Cardiac muscle cell (in vitro differentiated cells and primary cell): ENCODE data around the gene ERICH2. TPM values are rescaled to one million over a fixed set of nuclear protein-coding genes. Genes with fewer than 3 reads are reported as not detected.

Source experiments
- DNase-seq, 2 donors: peaks; one replicate each; pipeline versions ENCODE4 v3.0.0 to v3.0.0-alpha.2; 2010 to 2017; ENCODE audit warnings: low read depth in 1 of 2, low spot score in 1 of 2
- H3K27ac ChIP-seq: fragments of 200-600 bp; sonication (generic); 2 replicates; pipeline ENCODE4 v1.5.1; 2016
- H3K27me3 ChIP-seq: fragments of 200-600 bp; sonication (generic); 2 replicates; pipeline ENCODE4 v1.6.0; 2016; ENCODE audit warnings: control low read depth
- H3K36me3 ChIP-seq: fragments of 200-600 bp; sonication (generic); 2 replicates; pipeline ENCODE4 v1.5.1; 2016; ENCODE audit warnings: control low read depth
- H3K4me1 ChIP-seq: fragments of 200-600 bp; sonication (generic); 2 replicates; pipeline ENCODE4 v1.8.1; 2017; ENCODE audit warnings: low read depth, mild to moderate bottlenecking, mixed run types
- H3K4me3 ChIP-seq: fragments of 200-600 bp; sonication (generic); 2 replicates; pipeline ENCODE4 v1.5.1; 2016; ENCODE audit warnings: mild to moderate bottlenecking
- H3K9me3 ChIP-seq: fragments of 200-600 bp; sonication (generic); 2 replicates; pipeline ENCODE4 v1.5.1; 2017; ENCODE audit warnings: low read depth, mild to moderate bottlenecking, control low read depth
- CTCF ChIP-seq: IDR thresholded peaks from 2 replicates; pipeline ENCODE4 v1.5.1; 2012; ENCODE audit warnings: low read depth, mild to moderate bottlenecking, low read length
- polyA plus RNA-seq: library from polyadenylated mRNA; unstranded; fragments of >200 nt; fragmentation: Nextera tagmentation; extraction: Ambion mirVana; gene quantifications from 2 replicates; pipeline ENCODE4 v1.2.1, GENCODE V29; 2016
- total RNA-seq: library from RNA; depleted of rRNA; stranded (reverse); fragments of >200 nt; gene quantifications from 2 replicates; pipeline ENCODE4 v1.2.3, GENCODE V29; 2016

The ERICH2 gene
- total and polyA plus RNA-seq, 2 experiments from 2014 or later = 1.5 to 6.2 TPM

GRCh38 chr2:170740660-170741059, 29.5 kb upstream of the ERICH2 start:
- no peak overlapping the region for H3K4me3 ChIP-seq
- DNase-seq = no peak
- TF ChIP-seq CTCF = no peak
- no peaks in the 10 kb centered on the region for H3K9me3 ChIP-seq
- H3K4me1 ChIP-seq = no peaks in the 10 kb centered on the region
- no peak overlapping the region for H3K27ac ChIP-seq
- H3K27me3 ChIP-seq = no peaks in the 10 kb centered on the region
- no peaks in the 10 kb centered on the region for H3K36me3 ChIP-seq

- DNase-seq = no peak
- no peak overlapping the region for H3K4me3 ChIP-seq
- H3K4me1 ChIP-seq = no peaks in the 10 kb centered on the region
- H3K27ac ChIP-seq = no peak overlapping the region
- no peaks in the 10 kb centered on the region for H3K36me3 ChIP-seq
- no peak for TF ChIP-seq CTCF
- H3K27me3 ChIP-seq = no peaks in the 10 kb centered on the region
- H3K9me3 ChIP-seq = no peaks in the 10 kb centered on the region
These were observed 28.2 kb upstream of the ERICH2 start for GRCh38 chr2:170742000-170742399.

GRCh38 chr2:170742896-170743529, 27.2 kb upstream of the ERICH2 start:
- TF ChIP-seq CTCF = no peak
- no peaks in the 10 kb centered on the region for H3K36me3 ChIP-seq
- no peak overlapping the region for H3K27ac ChIP-seq
- H3K4me3 ChIP-seq = no peak overlapping the region
- DNase-seq = peak in 1 of 2 donors; percentile 7
- H3K27me3 ChIP-seq = no peaks in the 10 kb centered on the region
- no peaks in the 10 kb centered on the region for H3K9me3 ChIP-seq
- no peaks in the 10 kb centered on the region for H3K4me1 ChIP-seq

DNA sequence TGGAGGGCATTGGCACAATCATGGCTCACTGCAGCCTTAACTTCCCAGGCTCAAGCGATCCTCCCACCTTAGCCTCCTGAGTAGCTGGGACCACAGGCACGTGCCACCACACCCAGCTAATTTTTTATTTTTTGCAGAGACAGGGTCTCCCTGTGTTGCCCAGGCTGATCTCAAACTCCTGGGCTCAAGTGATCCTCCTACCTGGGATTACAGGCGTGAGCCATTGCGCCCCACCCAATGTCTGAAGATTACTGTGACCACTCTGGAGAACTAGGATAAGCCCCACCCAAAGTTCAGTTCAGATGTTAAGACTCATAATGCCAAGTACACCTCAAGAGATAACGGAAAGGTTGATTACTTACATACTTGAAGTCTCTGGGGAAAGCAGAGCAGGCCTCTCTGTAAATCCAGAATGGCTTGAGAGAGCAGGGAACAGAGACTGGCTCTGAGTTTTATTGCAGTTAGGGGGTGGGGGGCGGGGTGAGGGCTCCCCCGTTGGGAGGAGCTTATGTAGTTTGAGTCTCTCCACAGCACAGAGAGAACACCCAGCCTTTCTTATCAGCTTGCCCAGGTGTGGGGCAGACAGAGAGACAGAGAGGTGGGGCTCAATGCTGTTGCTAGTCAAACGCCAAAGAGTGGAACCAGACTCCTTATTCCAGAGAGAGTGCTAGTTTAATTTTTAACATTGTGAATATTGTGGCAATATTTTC, 26.5 kb upstream of the ERICH2 start:
- Histone ChIP-seq H3K4me3 (no peak overlapping the region), H3K27ac (no peak overlapping the region), H3K36me3 (no peaks in the 10 kb centered on the region), H3K9me3 (no peaks in the 10 kb centered on the region), H3K4me1 (no peaks in the 10 kb centered on the region), H3K27me3 (no peaks in the 10 kb centered on the region)
- DNase-seq = no peak
- TF ChIP-seq CTCF = no peak

DNA sequence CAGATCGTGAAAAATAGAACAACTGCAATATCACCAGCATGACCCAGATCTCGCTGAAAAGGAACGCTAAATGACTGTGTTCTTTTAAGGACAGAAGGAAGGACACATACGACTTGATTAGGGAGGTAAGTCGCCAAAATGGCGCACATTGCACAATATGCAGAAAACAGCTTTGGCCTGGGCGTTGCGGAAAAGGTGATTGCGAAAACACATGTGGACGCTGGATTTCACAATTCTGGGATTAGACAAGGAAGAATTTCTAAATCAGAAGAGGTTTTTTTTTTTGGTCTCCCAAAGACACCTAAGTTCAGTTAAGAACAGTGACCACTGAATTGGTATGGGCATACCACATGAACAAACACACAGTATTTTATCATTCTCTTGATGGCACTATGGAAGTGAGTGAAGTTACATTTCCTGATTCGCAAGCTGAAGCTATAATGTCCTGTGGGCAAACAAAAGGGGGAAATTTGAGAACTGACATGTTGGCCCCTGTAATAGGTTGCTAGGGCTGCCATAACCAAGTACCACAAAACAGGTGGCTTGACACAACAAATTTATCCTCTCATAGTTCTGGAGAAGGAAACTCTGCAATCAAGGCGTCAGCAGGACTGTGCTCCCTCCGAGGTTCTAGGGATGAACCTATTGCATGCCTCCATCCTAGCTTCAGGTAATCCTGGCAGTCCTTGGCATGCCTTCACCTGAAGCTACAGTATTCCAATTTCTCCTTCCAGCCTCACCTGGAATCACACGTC, 25.8 kb upstream of the ERICH2 start:
- Histone ChIP-seq H3K36me3 (no peaks in the 10 kb centered on the region), H3K4me3 (no peak overlapping the region), H3K9me3 (no peaks in the 10 kb centered on the region), H3K4me1 (no peaks in the 10 kb centered on the region), H3K27ac (no peak overlapping the region), H3K27me3 (no peaks in the 10 kb centered on the region)
- DNase-seq = peak in 1 of 2 donors; percentile 82
- TF ChIP-seq CTCF = no peak
